SU-DHL-6 (cell line): Measurements from ENCODE around the gene BARHL2.

Experiments used
- H2AFZ ChIP-seq: fragments of 200-600 bp; sonication (generic); 2 replicates; pipeline ENCODE4 v1.6.1; 2014; ENCODE audit warnings: low read depth, mild to moderate bottlenecking, moderate library complexity, mixed read lengths, antibody characterized with exemption, low read length; ENCODE audit not compliant: severe bottlenecking
- H3F3A ChIP-seq: fragments of 200-600 bp; shearing (Covaris generic); 2 replicates; pipeline ENCODE4 v1.6.0; 2016; ENCODE audit warnings: antibody characterized with exemption, mild to moderate bottlenecking; ENCODE audit not compliant: insufficient read depth
- H3K27ac ChIP-seq: fragments of 200-600 bp; sonication (generic); 2 replicates; pipeline ENCODE4 v1.5.1; 2016; ENCODE audit warnings: low read depth, mild to moderate bottlenecking, low read length, moderate library complexity, mixed read lengths
- H3K27me3 ChIP-seq: fragments of 200-600 bp; sonication (generic), shearing (Covaris generic); 2 replicates; pipeline ENCODE4 v1.6.0; 2014; ENCODE audit warnings: mild to moderate bottlenecking, low read length
- H3K36me3 ChIP-seq: fragments of 200-600 bp; sonication (generic); 2 replicates; pipeline ENCODE4 v1.6.1; 2014; ENCODE audit warnings: mild to moderate bottlenecking, low read length, mixed read lengths
- H3K4me2 ChIP-seq: fragments of 300-600, 200-600 bp; shearing (Covaris generic), sonication (generic); 2 replicates; pipeline ENCODE4 v1.6.0; 2014; ENCODE audit warnings: low read length, low read depth, mild to moderate bottlenecking; ENCODE audit not compliant: poor library complexity, severe bottlenecking
- H3K4me3 ChIP-seq: fragments of 200-600 bp; sonication (generic); 2 replicates; pipeline ENCODE4 v1.5.1; 2014; ENCODE audit warnings: antibody characterized with exemption, low read length, mild to moderate bottlenecking, mixed read lengths; ENCODE audit not compliant: insufficient read depth, poor library complexity, severe bottlenecking
- H3K79me2 ChIP-seq: fragments of 200-600 bp; sonication (generic); 2 replicates; pipeline ENCODE4 v1.6.1; 2014; ENCODE audit warnings: mild to moderate bottlenecking, low read length, moderate library complexity; ENCODE audit not compliant: insufficient read depth
- H3K9ac ChIP-seq: fragments of 200-600 bp; sonication (generic); 2 replicates; pipeline ENCODE4 v1.7.0; 2014; ENCODE audit warnings: mild to moderate bottlenecking, low read length
- H3K9me2 ChIP-seq: fragments of 200-600 bp; sonication (generic); replicated peaks from 2 replicates; pipeline ENCODE4 v1.6.1; 2014; ENCODE audit warnings: low read length; ENCODE audit not compliant: insufficient read depth
- H3K9me3 ChIP-seq: fragments of 200-600 bp; sonication (generic); 2 replicates; pipeline ENCODE4 v1.6.1; 2014; ENCODE audit warnings: low read length, mixed read lengths; ENCODE audit not compliant: insufficient read depth
- H4K20me1 ChIP-seq: fragments of 200-600 bp; sonication (generic); 2 replicates; pipeline ENCODE4 v1.6.1; 2014; ENCODE audit warnings: low read depth, mild to moderate bottlenecking, antibody characterized with exemption, low read length, moderate library complexity, mixed read lengths
- EZH2phosphoT487 ChIP-seq: fragments of 200-600 bp; sonication (generic), shearing (Covaris generic); conservative IDR thresholded peaks from 2 replicates; pipeline ENCODE4 v1.6.1; 2018; ENCODE audit warnings: mild to moderate bottlenecking, antibody characterized with exemption, low read length, moderate library complexity, mixed read lengths
- TF ChIP-seq, protein P1 (sequence below): fragments of 200-600 bp; sonication (generic); IDR thresholded peaks from one replicate; pipeline ENCODE4 v1.5.1; 2017; ENCODE audit warnings: antibody characterized with exemption, mild to moderate bottlenecking, low read length, moderate library complexity; ENCODE audit not compliant: insufficient read depth, poor library complexity, severe bottlenecking

The BARHL2 gene

DNA sequence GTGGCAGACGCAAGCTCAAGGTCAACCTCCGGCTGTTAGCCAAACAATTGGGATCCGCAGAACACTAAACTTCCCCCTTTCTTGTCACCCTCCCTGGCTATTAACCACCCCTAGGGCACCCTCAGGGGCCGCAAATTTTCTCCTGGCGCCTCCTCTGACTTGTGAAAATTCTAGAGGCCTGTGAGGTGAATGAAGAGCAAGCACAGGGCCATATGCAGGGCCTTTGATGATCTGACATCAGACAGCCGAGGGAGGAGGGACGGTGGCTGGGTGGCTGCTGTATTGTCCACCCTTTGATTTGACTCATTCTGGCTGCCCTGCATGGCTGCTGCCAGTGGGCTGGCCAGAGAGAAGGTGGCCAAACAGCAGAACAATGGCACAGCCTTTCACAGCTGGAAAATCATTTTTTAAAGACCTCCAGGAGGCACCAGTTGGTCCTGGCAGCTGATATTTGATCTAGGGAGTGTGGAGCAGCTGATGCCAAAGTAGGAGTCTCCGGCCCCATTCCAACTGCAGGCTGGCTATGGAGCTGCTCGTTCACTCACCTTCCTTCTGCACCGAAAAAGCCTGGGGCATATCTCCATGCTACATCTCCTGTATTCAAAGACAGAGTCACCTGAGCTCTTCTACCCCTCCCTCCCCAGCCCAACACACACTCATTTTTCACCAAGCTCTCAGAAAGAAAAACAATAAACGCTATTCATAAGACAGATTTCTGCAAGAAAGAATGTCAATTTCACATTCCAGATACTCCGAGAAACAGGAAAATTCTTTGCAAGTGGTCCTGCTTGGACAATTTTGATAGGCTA, 44.9 kb upstream of the BARHL2 start:
- Histone ChIP-seq H3F3A (no peaks in the 10 kb centered on the region), H3K27me3 (no peaks in the 10 kb centered on the region), H3K4me3 (no peak overlapping the region), H3K27ac (no peak overlapping the region), H3K9ac (no peak overlapping the region), H3K79me2 (no peaks in the 10 kb centered on the region), H3K9me3 (no peaks in the 10 kb centered on the region), H3K9me2 (no peaks in the 10 kb centered on the region), H3K36me3 (no peaks in the 10 kb centered on the region), H4K20me1 (no peaks in the 10 kb centered on the region), H3K4me2 (no peak overlapping the region), H2AFZ (no peak overlapping the region)
- no peak for TF ChIP-seq EZH2phosphoT487
- TF ChIP-seq, protein P1, sequence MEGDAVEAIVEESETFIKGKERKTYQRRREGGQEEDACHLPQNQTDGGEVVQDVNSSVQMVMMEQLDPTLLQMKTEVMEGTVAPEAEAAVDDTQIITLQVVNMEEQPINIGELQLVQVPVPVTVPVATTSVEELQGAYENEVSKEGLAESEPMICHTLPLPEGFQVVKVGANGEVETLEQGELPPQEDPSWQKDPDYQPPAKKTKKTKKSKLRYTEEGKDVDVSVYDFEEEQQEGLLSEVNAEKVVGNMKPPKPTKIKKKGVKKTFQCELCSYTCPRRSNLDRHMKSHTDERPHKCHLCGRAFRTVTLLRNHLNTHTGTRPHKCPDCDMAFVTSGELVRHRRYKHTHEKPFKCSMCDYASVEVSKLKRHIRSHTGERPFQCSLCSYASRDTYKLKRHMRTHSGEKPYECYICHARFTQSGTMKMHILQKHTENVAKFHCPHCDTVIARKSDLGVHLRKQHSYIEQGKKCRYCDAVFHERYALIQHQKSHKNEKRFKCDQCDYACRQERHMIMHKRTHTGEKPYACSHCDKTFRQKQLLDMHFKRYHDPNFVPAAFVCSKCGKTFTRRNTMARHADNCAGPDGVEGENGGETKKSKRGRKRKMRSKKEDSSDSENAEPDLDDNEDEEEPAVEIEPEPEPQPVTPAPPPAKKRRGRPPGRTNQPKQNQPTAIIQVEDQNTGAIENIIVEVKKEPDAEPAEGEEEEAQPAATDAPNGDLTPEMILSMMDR = no peak

DNA sequence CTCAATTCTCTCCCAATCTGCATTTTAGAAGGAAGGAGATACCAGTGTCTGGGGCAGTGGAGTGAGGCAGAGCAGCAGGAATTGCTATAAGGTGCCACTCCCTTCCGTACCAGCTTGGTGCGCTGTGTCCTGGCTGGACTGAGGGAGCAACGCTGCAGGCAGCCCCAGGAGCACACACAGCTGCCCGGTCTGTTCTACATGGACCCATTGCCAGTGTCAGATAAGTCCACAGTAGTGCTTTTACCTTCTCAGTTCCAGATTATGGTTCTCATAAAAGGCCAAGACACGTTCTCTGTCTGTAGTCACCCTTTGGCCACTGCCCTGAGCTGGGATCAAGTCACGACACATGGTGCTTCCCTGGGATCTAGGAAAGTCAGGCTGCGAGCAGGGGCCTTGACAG, 44.1 kb upstream of the BARHL2 start:
- no peak for TF ChIP-seq EZH2phosphoT487
- TF ChIP-seq, protein P1 = no peak
- Histone ChIP-seq H3K36me3 (no peaks in the 10 kb centered on the region), H3F3A (no peaks in the 10 kb centered on the region)

DNA sequence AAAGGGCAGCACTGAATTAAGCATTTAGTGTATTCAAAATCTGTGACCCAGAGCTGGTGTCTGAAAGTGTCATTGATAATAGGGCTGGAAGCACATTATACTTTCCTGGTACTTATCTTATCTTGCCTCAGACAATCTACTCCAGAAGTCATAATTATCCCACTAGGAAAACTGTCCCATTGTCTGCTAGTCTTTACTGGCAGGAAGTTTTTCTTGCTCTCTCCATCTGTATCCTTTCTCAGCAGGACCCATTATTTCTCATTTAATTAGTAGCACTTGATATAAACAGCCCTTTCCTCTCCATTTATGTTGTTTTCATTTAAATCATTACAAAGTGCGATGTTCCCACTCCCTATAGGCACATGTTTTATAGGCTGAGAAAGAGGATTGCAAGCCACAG, 36.5 kb upstream of the BARHL2 start:
- H3K9ac ChIP-seq = no peak overlapping the region
- H2AFZ ChIP-seq = no peak overlapping the region
- no peak overlapping the region for H3K27ac ChIP-seq
- no peaks in the 10 kb centered on the region for H3K9me3 ChIP-seq
- H3K27me3 ChIP-seq = no peaks in the 10 kb centered on the region
- H3K79me2 ChIP-seq = no peaks in the 10 kb centered on the region
- no peaks in the 10 kb centered on the region for H4K20me1 ChIP-seq
- H3K36me3 ChIP-seq = no peaks in the 10 kb centered on the region
- no peak overlapping the region for H3K4me3 ChIP-seq
- TF ChIP-seq, protein P1 = no peak
- no peak for TF ChIP-seq EZH2phosphoT487
- no peaks in the 10 kb centered on the region for H3K9me2 ChIP-seq
- H3F3A ChIP-seq = no peaks in the 10 kb centered on the region
- H3K4me2 ChIP-seq = no peak overlapping the region

More for the DNA sequence above, 44.1 kb upstream of the BARHL2 start:
- Histone ChIP-seq H2AFZ (no peak overlapping the region), H3K27ac (no peak overlapping the region), H3K9me2 (no peaks in the 10 kb centered on the region), H3K79me2 (no peaks in the 10 kb centered on the region), H3K9ac (no peak overlapping the region), H3K27me3 (no peaks in the 10 kb centered on the region), H3K9me3 (no peaks in the 10 kb centered on the region), H3K4me2 (no peak overlapping the region), H3K4me3 (no peak overlapping the region), H4K20me1 (no peaks in the 10 kb centered on the region)
